KMS-11 (cell line): ENCODE results near the gene DACT2.

Experiments
- H2AFZ ChIP-seq: fragments of 200-600 bp; sonication (generic); 2 replicates; pipeline ENCODE4 v1.6.1; 2016; ENCODE audit warnings: antibody characterized with exemption, mixed run types, low read depth
- H3K27ac ChIP-seq: fragments of 200-600 bp; sonication (generic); 2 replicates; pipeline ENCODE4 v1.6.1; 2016; ENCODE audit warnings: mild to moderate bottlenecking, mixed run types
- H3K27me3 ChIP-seq: fragments of 200-600 bp; sonication (generic); 2 replicates; pipeline ENCODE4 v1.6.1; 2017; ENCODE audit warnings: mild to moderate bottlenecking, low read depth, mixed run types, moderate library complexity; ENCODE audit not compliant: insufficient read depth
- H3K36me3 ChIP-seq: fragments of 200-600 bp; sonication (generic); 2 replicates; pipeline ENCODE4 v1.6.1; 2017; ENCODE audit warnings: mild to moderate bottlenecking, mixed run types; ENCODE audit not compliant: insufficient read depth
- H3K4me1 ChIP-seq: fragments of 200-600 bp; sonication (generic); 2 replicates; pipeline ENCODE4 v1.6.1; 2016; ENCODE audit warnings: mild to moderate bottlenecking, low read depth, mixed run types; ENCODE audit not compliant: poor library complexity, severe bottlenecking
- H3K4me2 ChIP-seq: fragments of 200-600 bp; sonication (generic); 2 replicates; pipeline ENCODE4 v1.7.0; 2016; ENCODE audit warnings: mild to moderate bottlenecking, mixed run types
- H3K4me3 ChIP-seq: fragments of 200-600 bp; sonication (generic); IDR thresholded peaks from 2 replicates; pipeline ENCODE4 v1.6.1; 2017; ENCODE audit warnings: low read depth, low read length, mixed read lengths; ENCODE audit not compliant: insufficient read depth
- H3K79me2 ChIP-seq: fragments of 200-600 bp; sonication (generic); 2 replicates; pipeline ENCODE4 v1.6.1; 2016; ENCODE audit warnings: low read depth, mixed run types; ENCODE audit not compliant: insufficient read depth
- H3K9ac ChIP-seq: fragments of 200-600 bp; sonication (generic); 2 replicates; pipeline ENCODE4 v1.6.1; 2016; ENCODE audit warnings: mild to moderate bottlenecking, mixed run types
- H4K20me1 ChIP-seq: fragments of 200-600 bp; sonication (generic); 2 replicates; pipeline ENCODE4 v1.6.1; 2016; ENCODE audit warnings: mild to moderate bottlenecking, mixed run types; ENCODE audit not compliant: insufficient read depth
- TF ChIP-seq, protein P1 (sequence below): fragments of 200-600 bp; sonication (generic); conservative IDR thresholded peaks from 2 replicates; pipeline ENCODE4 v1.6.1; 2017; ENCODE audit warnings: low read depth, mild to moderate bottlenecking, antibody characterized with exemption, low read length, moderate library complexity, mixed read lengths

Gene DACT2

DNA sequence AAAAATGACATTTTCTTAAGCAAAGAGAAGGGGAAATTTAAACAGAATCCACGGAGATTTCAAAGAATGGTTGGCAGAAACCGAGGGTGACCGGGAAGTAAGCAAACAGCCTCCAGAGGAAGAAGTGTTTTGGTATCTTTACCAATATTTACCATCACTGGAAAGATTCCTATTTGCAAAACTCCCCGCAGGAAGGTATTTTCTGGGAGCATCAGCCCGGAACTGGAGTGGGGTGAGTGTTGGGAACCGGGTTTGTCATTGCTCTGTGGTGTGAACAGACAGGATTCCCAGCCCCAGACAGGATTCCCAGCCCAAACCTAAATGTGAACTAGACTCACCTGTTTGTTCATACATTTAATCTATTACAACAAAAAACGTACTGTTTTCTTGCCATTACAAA is 19.2 kb upstream of the DACT2 start:
- H3K27ac ChIP-seq: no peak overlapping the region
- H4K20me1 ChIP-seq: no peaks in the 10 kb centered on the region
- no peak overlapping the region for H3K4me2 ChIP-seq
- H3K27me3 ChIP-seq: no peaks in the 10 kb centered on the region
- TF ChIP-seq, protein P1, sequence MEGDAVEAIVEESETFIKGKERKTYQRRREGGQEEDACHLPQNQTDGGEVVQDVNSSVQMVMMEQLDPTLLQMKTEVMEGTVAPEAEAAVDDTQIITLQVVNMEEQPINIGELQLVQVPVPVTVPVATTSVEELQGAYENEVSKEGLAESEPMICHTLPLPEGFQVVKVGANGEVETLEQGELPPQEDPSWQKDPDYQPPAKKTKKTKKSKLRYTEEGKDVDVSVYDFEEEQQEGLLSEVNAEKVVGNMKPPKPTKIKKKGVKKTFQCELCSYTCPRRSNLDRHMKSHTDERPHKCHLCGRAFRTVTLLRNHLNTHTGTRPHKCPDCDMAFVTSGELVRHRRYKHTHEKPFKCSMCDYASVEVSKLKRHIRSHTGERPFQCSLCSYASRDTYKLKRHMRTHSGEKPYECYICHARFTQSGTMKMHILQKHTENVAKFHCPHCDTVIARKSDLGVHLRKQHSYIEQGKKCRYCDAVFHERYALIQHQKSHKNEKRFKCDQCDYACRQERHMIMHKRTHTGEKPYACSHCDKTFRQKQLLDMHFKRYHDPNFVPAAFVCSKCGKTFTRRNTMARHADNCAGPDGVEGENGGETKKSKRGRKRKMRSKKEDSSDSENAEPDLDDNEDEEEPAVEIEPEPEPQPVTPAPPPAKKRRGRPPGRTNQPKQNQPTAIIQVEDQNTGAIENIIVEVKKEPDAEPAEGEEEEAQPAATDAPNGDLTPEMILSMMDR: no peak
- H3K4me1 ChIP-seq: peaks cover 22% of the 10 kb centered on the region
- no peaks in the 10 kb centered on the region for H3K79me2 ChIP-seq
- no peak overlapping the region for H3K9ac ChIP-seq
- H3K36me3 ChIP-seq: no peaks in the 10 kb centered on the region
- H3K4me3 ChIP-seq: no peak overlapping the region
- H2AFZ ChIP-seq: no peak overlapping the region

DNA sequence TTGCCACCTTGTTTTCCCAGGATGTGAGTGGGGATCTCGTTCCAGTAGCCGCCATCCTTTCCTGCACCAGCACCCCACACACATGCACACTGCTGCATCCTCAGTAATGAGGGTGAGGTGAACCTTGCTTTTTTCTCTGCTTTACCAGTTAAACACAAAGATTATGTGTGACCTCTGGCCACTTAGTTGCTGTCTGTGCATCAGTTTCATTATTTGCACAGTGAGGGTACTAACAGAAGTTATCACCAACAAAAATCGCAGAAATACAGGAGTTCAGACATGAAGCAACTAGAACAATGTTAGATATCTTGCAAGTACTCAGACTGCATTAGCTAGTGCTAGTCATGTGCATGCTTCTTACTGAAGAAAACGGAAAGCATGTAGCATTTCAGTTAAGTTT is 17.4 kb upstream of the DACT2 start:
- H3K9ac ChIP-seq: no peak overlapping the region
- no peaks in the 10 kb centered on the region for H4K20me1 ChIP-seq
- H3K27ac ChIP-seq: peak overlapping the region; percentile 57
- H2AFZ ChIP-seq: peak overlapping the region; percentile 47; the same call in 1 of the 2 replicates
- H3K27me3 ChIP-seq: no peaks in the 10 kb centered on the region
- no peak overlapping the region for H3K4me3 ChIP-seq
- H3K4me2 ChIP-seq: peak overlapping the region; percentile 61
- no peaks in the 10 kb centered on the region for H3K79me2 ChIP-seq
- TF ChIP-seq, protein P1: no peak
- H3K36me3 ChIP-seq: no peaks in the 10 kb centered on the region
- peaks cover 22% of the 10 kb centered on the region for H3K4me1 ChIP-seq

DNA sequence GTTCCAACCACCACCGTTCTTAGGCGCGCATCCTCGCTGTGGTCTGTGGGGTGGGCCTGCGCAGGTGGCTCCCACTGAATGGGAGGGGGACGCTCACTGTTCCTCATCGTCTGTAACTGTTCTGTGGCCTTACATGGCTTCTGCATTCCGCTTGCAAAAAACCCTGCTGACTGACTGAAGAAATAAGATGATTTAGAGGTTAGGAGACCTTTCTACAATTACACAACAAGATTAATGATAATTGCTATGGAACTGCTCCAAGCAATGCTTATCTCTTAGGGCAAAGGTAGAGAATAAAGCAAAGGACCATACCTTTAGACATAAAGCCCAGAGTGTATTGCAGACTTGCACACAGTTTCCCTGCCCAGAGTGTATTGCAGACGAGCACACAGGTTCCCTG is 14.4 kb upstream of the DACT2 start:
- no peaks in the 10 kb centered on the region for H3K27me3 ChIP-seq
- H2AFZ ChIP-seq: no peak overlapping the region
- H4K20me1 ChIP-seq: no peaks in the 10 kb centered on the region
- H3K36me3 ChIP-seq: no peaks in the 10 kb centered on the region
- no peaks in the 10 kb centered on the region for H3K79me2 ChIP-seq
- no peak overlapping the region for H3K4me2 ChIP-seq
- H3K27ac ChIP-seq: no peak overlapping the region
- no peak overlapping the region for H3K4me3 ChIP-seq
- H3K4me1 ChIP-seq: peaks cover 22% of the 10 kb centered on the region
- TF ChIP-seq, protein P1: no peak
- no peak overlapping the region for H3K9ac ChIP-seq

DNA sequence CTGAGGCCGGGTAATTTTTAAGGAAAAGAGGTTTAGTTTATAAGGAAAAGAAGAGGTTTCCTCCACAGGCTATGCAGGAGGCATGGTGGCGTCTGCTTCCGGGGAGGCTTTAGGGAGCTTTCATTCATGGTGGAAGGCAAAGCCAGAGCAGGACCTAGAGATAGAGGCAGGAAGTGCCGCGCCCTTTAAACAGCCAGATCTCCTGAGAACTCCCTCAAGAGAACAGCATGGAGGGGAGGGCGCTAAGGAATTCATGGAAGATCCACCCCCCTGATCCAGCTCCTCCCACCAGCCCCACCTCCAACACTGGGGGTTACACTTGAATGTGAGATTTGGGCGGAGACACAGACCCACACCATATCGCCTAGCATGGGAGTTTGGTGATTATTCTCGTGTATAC is 13.9 kb upstream of the DACT2 start:
- H3K4me2 ChIP-seq: no peak overlapping the region
- no peaks in the 10 kb centered on the region for H3K36me3 ChIP-seq
- no peaks in the 10 kb centered on the region for H3K27me3 ChIP-seq
- H3K79me2 ChIP-seq: no peaks in the 10 kb centered on the region
- H3K4me1 ChIP-seq: peaks cover 22% of the 10 kb centered on the region
- H3K9ac ChIP-seq: no peak overlapping the region
- no peak overlapping the region for H3K4me3 ChIP-seq
- H2AFZ ChIP-seq: no peak overlapping the region
- no peak overlapping the region for H3K27ac ChIP-seq
- TF ChIP-seq, protein P1: no peak
- no peaks in the 10 kb centered on the region for H4K20me1 ChIP-seq

DNA sequence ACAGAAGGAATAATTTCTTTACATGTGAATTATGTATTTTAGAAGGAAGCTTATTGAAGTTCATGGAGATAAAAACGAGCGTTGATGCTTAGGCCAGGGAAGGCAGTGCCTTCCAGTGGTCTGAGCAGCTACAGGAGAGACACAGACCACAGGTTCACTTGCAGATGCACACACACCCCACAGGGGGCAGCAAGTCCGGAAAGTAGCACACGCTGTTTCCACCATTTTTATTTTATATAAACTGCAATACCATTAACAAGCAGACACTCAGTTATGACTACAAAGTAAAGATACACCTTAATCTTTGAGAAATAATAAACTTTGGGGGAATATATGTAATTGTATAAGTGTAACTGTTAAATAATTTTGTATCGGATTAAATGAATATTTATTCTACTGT is 13.5 kb upstream of the DACT2 start:
- H3K4me3 ChIP-seq: no peak overlapping the region
- TF ChIP-seq, protein P1: peak; percentile 47
- no peak overlapping the region for H3K9ac ChIP-seq
- H3K79me2 ChIP-seq: no peaks in the 10 kb centered on the region
- H3K27me3 ChIP-seq: no peaks in the 10 kb centered on the region
- H3K27ac ChIP-seq: no peak overlapping the region
- no peak overlapping the region for H2AFZ ChIP-seq
- H3K36me3 ChIP-seq: no peaks in the 10 kb centered on the region
- H4K20me1 ChIP-seq: no peaks in the 10 kb centered on the region
- peaks cover 20% of the 10 kb centered on the region for H3K4me1 ChIP-seq
- no peak overlapping the region for H3K4me2 ChIP-seq
